Measurements from ENCODE around the gene FER. TPM values are rescaled to one million over a fixed set of nuclear protein-coding genes. Genes with fewer than 3 reads are reported as not detected.
"Not testable (repeated sequence)": the region's sequence is repeated elsewhere in the genome, so short reads cannot be mapped to it uniquely, and the experiment has no call there.

The FER gene
- total and polyA plus RNA-seq, 9 of the 15 experiments (the other 6 are each of a cell fraction or from before 2014, with no cell fraction given), result 6.7 to 18.2 (median 8.9) TPM

GRCh38 chr5:109025729-109026128 lies 278.0 kb downstream of the FER start:
- H3K27me3 ChIP-seq (ENCODE audit: control insufficient read depth in 2 of 2, insufficient read depth in 2 of 2, low read length in 2 of 2); FAIRE-seq; CTCF ChIA-PET (ENCODE audit: low intra/inter-chr PET ratio); ATAC-seq; H3K9ac ChIP-seq (ENCODE audit: insufficient read depth in 1 of 2, low read depth in 2 of 2, low read length in 2 of 2); H3K79me2 ChIP-seq (ENCODE audit: control insufficient read depth, insufficient read depth, low read length); H3K4me2 ChIP-seq (ENCODE audit: insufficient read depth, low read length); H3K27ac ChIP-seq (ENCODE audit: extremely low read depth, low read depth, low read length); H4K20me1 ChIP-seq (replicated peaks; ENCODE audit: control insufficient read depth, insufficient read depth, low read length); DNase-seq (ENCODE audit: extremely low read depth in 1 of 4, low spot score in 3 of 4); H3K36me3 ChIP-seq (ENCODE audit: control insufficient read depth, insufficient read depth, low read length); H3K9me1 ChIP-seq (ENCODE audit: control insufficient read depth, insufficient read depth, low read length); H3K4me1 ChIP-seq (replicated peaks in 1 of 2; ENCODE audit: control insufficient read depth in 2 of 2, insufficient read depth in 2 of 2, low read length in 2 of 2); in situ Hi-C loops (cut with MboI); BruUV-seq (replicated peaks); H3K4me3 ChIP-seq; intact Hi-C loops (cut with micrococcal nuclease); H2AFZ ChIP-seq (ENCODE audit: low read depth, low read length); H3K9me3 ChIP-seq (replicated peaks; ENCODE audit: control insufficient read depth, insufficient read depth, low read depth, low read length): not testable (repeated sequence)
- WGBS (ENCODE audit: insufficient coverage, low coverage, missing lambda C conversion rate), result 0% methylated on average over 1 of the region's 1 CpG
- POLR2A ChIA-PET, result interaction anchor here (0.5 kb wide), 1 partner anchor 141 kb away, joined by 3 read pairs; no protein-coding TSS in a partner anchor
- TF ChIP-seq ZNF316 (IDR thresholded peaks at IDR 0.05), result peak; percentile 53; the same call in 1 of the 2 replicates
- TF ChIP-seq MAFF (IDR thresholded peaks at IDR 0.05; ENCODE audit: low read length), result peak; percentile 28; the same call in 1 of the 2 replicates
- TF ChIP-seq MAFK (IDR thresholded peaks at IDR 0.05; ENCODE audit: low read length), result peak; percentile 16; the same call in 1 of the 2 replicates

- H3K79me2 ChIP-seq (ENCODE audit: control insufficient read depth, insufficient read depth, low read length), result no peaks in the 10 kb centered on the region
- no peaks in the 10 kb centered on the region for H3K9me3 ChIP-seq (replicated peaks; ENCODE audit: control insufficient read depth, insufficient read depth, low read depth, low read length)
- H3K9me1 ChIP-seq (ENCODE audit: control insufficient read depth, insufficient read depth, low read length), result no peaks in the 10 kb centered on the region
- 35% methylated on average over 1 of the region's 1 CpG for WGBS (ENCODE audit: insufficient coverage, low coverage, missing lambda C conversion rate)
- H3K4me3 ChIP-seq, result no peak overlapping the region
- intact Hi-C loops (cut with micrococcal nuclease) (no loop called here), in situ Hi-C loops (cut with MboI) (no loop called here)
- H4K20me1 ChIP-seq (replicated peaks; ENCODE audit: control insufficient read depth, insufficient read depth, low read length), result no peaks in the 10 kb centered on the region
- H3K9ac ChIP-seq (ENCODE audit: insufficient read depth in 1 of 2, low read depth in 2 of 2, low read length in 2 of 2), result no peak overlapping the region
- H3K4me1 ChIP-seq (replicated peaks in 1 of 2; ENCODE audit: control insufficient read depth in 2 of 2, insufficient read depth in 2 of 2, low read length in 2 of 2), result peaks cover 0 to 11% of the 10 kb centered on the region in 2 experiments; a peak in 3 of 5 replicates
- no peaks in the 10 kb centered on the region for H3K27me3 ChIP-seq (ENCODE audit: control insufficient read depth in 2 of 2, insufficient read depth in 2 of 2, low read length in 2 of 2)
- CTCF ChIA-PET (ENCODE audit: low intra/inter-chr PET ratio), result no interaction called here
- H3K4me2 ChIP-seq (ENCODE audit: insufficient read depth, low read length), result no peak overlapping the region
- BruUV-seq (replicated peaks), result no TSS peak
- DNase-seq (ENCODE audit: extremely low read depth in 1 of 4, low spot score in 3 of 4) (no peak), ATAC-seq (no peak), FAIRE-seq (no peak)
- TF ChIP-seq ATF3 (IDR thresholded peaks at IDR 0.05), result peak; percentile 41; the same call in 1 of the 2 replicates
- TF ChIP-seq ATF3 (CRISPR knock-in tag; conservative IDR thresholded peaks at IDR 0.05), result no peak
- no peak for TF ChIP-seq ZNF124 (CRISPR knock-in tag; IDR thresholded peaks at IDR 0.05)
- no peak for TF ChIP-seq CEBPG (CRISPR knock-in tag; IDR thresholded peaks at IDR 0.05)
- peak; percentile 54 to 63 for TF ChIP-seq CEBPG (tag; conservative IDR thresholded peaks at IDR 0.05 in 1 of 2, IDR thresholded peaks at IDR 0.05 in 1 of 2)
- TF ChIP-seq FUS (optimal IDR thresholded peaks at IDR 0.05; ENCODE audit: low read depth, low read length), result no peak
- peak; percentile 79; the same call in 1 of the 2 replicates for TF ChIP-seq ZSCAN32 (CRISPR knock-in tag; IDR thresholded peaks at IDR 0.05)
- peak; percentile 35 for TF ChIP-seq CEBPB (tag; IDR thresholded peaks at IDR 0.05)
- no peaks in the 10 kb centered on the region for H3K36me3 ChIP-seq (ENCODE audit: control insufficient read depth, insufficient read depth, low read length)
- POLR2A ChIA-PET, result no interaction called here
- H3K27ac ChIP-seq (ENCODE audit: extremely low read depth, low read depth, low read length), result no peak overlapping the region
- no peak overlapping the region for H2AFZ ChIP-seq (ENCODE audit: low read depth, low read length)
These were observed 280.4 kb downstream of the FER start for GRCh38 chr5:109027983-109028607.
